GM19452 (cell line): ENCODE data around the gene PTPDC1.
"Not testable (repeated sequence)": the region's sequence is repeated elsewhere in the genome, so short reads cannot be mapped to it uniquely, and the experiment has no call there.

ENCODE experiments used
- ATAC-seq: cut with Tn5 transposase; IDR thresholded peaks from one replicate; pipeline ENCODE4 v1.9.1; 2021; ENCODE audit not compliant: unreplicated experiment

The PTPDC1 gene

DNA sequence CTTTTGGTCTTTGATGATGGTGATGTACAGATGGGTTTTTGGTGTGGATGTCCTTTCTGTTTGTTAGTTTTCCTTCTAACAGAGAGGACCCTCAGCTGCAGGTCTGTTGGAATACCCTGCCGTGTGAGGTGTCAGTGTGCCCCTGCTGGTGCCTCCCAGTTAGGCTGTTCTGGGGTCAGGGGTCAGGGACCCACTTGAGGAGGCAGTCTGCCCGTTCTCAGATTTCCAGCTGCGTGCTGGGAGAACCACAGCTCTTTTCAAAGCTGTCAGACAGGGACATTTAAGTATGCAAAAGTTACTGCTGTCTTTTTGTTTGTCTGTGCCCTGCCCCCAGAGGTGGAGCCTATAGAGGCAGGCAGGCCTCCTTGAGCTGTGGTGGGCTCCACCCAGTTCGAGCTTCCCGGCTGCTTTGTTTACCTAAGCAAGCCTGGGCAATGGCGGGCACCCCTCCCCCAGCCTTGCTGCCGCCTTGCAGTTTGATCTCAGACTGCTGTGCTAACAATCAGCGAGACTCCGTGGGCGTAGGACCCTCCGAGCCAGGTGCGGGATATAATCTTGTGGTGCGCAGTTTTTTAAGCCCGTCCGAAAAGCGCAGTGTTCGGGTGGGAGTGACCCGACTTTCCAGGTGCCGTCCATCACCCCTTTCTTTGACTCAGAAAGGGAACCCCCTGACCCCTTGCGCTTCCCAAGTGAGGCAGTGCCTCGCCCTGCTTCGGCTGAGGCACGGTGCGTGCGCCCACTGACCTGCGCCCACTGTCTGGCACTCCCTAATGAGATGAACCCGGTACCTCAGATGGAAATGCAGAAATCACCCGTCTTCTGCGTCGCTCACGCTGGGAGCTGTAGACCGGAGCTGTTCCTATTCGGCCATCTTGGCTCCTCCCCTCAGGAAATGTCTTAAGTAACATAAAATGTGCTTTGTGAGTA lies 10.2 kb downstream of the PTPDC1 start:
- ATAC-seq, result not testable (repeated sequence)

DNA sequence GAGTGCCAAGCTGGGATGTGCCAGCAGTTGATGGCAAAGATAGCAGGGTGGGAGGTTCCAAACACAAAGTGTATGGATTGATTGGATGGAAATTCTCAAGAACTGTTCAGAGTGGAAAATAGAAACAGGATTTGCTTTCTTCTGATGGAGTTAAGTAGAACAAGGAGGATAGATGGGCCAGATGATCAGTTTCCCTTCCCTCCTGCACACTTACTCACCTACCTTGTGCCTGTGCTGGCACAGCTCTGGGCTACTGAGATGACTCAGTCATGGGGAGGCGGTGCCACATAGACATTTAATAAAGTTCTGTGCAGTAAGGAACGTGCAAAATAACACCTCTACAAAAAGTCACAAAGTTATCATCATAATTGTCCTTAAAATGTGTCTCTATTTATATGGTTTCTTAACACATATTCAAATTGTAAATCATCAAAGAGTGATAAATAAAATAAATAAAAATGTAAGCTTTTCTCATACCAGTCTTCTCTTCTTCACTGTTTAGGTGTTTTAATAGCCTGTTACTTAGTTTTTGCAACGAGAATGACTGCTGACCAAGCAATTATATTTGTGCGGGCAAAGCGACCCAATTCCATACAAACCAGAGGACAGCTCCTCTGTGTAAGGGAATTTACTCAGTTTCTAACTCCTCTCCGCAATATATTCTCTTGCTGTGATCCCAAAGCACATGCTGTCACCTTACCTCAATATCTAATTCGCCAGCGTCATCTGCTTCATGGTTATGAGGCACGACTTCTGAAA lies 12.7 kb downstream of the PTPDC1 start:
- no peak for ATAC-seq

DNA sequence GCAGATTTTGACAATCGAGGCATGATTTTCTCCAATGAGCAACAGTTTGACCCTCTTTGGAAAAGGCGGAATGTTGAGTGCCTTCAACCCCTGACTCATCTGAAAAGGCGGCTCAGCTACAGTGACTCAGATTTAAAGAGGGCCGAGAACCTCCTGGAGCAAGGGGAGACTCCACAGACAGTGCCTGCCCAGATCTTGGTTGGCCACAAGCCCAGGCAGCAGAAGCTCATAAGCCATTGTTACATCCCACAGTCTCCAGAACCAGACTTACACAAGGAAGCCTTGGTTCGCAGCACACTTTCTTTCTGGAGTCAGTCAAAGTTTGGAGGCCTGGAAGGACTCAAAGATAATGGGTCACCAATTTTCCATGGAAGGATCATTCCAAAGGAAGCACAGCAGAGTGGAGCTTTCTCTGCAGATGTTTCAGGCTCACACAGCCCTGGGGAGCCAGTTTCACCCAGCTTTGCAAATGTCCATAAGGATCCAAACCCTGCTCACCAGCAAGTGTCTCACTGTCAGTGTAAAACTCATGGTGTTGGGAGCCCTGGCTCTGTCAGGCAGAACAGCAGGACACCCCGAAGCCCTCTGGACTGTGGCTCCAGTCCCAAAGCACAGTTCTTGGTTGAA lies 13.6 kb downstream of the PTPDC1 start:
- ATAC-seq, result no peak

DNA sequence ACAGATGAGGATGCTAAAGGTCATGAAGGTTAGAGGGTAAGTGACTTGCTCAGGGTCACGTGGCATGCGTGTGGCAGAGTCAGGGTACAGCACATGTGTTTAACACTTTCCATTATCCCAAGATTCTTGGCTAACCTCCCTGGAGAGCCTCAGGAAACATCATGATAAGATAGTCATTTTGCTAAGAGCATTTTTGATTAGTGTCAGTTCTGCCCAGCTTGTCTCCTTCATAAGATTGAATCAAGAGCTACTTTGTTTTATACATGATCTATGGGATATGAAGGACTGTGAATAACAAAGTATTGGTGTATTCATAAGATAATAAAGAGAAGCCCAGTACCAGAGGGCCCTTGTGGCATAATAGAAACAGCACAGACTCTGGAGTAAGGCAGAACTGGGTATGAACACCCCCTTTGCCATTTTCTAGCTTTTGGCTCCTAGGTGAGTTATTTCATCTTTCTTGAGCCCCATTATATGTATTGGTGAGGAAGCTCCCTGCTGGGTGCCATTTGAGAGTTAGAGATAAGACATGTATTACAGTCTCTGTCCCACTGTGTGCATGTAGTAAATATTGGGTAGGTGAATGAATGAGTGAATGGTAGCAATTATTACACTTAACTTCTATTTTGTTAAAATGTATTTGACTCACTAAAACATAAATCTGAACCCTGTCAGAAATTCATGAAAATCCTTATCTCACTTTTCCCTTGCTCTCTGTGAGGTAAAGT lies 16.1 kb downstream of the PTPDC1 start:
- no peak for ATAC-seq

DNA sequence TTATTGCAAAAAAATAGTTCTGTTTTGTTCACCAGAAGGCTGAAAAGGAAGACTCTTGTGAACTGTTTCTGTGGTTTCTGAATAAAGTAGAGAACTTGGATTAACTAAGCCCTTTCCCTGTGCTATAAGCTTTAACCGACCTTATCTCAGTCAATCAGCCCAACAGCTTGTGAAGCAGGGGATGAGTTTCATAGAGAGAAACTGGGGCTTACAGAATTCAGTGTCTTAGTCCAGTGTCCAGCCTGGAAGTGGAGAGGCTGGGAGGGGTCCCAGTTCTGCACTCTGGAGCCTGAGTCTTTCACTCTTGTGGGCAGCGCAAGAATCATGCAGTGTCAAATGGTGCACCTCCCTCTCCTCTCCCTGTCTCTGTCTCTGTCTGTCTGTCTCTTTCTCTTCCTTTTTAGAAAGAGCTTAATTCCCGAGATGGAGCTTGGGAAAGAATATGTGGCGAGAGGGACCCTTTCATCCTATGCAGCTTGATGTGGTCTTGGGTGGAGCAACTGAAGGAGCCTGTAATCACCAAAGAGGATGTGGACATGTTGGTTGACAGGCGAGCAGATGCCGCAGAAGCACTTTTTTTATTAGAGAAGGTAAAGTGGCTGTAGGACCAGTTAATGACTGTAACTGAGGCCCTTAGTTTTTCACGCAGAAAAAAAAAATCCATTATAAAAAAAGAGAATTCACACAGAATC lies 17.0 kb downstream of the PTPDC1 start:
- no peak for ATAC-seq

DNA sequence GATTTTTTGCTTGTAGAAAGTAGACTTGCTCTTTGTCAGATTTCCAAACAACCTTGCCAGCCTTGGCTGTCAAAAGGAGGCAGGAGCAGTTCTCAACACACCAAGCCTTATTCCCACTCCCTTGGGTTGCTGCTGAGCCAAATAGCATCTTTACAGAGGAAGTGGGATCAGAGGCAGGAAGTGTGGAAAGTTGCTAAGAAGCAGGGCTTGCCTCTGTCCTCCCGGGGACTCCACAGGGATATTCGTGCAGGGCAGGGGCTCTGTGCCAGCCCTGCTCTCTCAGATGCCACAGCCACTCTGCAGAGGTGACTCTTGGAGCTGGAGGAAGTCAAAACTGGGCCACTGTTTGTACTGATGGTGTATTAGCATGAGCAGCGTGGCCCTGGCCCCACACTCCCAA lies 24.3 kb downstream of the PTPDC1 start:
- ATAC-seq, result no peak

DNA sequence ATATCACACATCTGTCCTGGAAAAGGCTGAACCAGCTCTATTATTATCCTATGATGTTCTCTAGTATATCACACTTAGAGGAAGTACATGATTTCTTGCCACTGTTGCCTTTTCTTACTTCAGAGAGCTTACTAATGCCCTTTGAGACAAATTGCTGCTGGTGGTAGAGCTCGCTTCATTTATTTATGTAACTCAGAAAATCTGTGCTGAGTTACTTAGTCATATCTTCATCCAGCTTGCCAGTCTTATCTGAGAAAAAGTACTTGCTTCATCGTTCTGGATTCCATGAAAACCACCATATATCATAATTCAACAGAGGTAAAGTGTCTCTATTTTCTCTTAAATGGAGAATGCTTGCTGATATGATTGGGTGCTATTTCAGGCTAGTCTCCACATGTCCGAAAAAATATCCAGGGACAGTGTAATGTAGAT lies 26.6 kb downstream of the PTPDC1 start:
- ATAC-seq, result no peak

DNA sequence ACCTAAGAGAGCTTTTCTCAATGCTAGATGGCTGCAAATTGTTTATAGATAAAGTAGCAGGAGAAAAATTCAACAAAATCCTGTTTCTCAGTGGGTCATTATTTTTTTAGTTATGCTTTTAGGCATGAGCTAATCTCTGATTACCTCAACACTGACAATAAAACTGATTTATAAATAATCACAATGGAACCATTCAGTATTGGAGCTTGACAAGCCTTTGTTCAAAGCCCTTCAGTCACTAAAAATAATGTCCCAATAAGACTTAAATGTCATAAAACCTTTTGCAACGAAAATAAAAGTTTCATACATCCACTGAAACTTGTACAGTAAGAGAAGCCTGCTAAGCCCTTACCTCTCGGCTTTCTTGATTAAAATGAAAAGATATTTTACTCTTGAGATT lies 27.2 kb downstream of the PTPDC1 start:
- no peak for ATAC-seq

DNA sequence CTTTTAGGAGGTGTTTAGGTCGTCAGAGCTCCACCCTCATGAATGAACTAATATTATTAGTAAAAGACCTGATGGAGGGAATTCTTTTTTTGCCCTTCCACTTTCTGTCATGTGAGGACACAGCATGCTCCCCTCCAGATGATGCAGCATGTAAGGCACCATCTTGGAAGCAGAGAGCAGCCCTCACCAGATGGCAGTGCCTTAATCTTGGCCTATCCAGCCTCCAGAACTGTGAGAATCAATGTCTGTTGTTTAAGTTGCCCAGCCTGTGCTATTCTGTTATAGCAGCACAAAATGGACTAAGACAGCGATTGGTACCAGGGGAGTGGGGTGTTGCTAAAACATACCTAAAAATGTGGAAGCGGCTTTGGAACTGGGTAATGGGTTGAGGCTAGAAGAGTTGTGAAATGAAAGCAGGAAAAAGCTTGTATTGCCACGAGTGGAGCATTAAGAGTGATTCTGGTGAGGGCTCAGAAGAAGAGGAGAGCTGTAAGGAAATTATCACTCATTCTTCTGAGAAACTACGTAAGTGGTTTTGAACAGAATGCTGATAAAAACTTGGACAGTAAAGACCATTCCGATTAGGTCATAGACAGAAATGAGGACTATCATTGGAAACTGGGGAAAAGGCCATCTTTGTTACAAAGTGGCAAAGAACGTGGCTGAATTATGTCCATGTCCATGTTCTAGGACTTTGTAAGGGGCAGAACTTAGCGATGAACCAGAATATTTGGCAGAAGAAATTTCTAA lies 28.6 kb downstream of the PTPDC1 start:
- ATAC-seq, result no peak

DNA sequence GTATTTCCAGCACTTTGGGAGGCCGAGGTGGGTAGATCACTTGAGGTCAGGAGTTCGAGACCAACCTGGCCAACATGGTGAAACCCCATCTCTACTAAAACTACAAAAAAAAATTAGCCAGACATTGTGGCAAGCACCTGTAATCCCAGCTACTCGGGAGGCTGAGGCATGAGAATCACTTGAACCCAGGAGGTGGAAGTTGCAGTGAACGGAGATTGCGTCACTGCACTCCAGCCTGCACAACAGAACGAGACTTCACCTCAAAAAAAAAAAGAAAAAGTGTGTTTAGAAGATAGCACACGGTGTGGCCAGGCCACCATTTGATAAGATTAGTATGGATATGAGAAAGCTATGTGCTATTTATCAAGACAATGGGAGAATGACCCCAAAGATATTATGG lies 35.8 kb downstream of the PTPDC1 start:
- not testable (repeated sequence) for ATAC-seq

DNA sequence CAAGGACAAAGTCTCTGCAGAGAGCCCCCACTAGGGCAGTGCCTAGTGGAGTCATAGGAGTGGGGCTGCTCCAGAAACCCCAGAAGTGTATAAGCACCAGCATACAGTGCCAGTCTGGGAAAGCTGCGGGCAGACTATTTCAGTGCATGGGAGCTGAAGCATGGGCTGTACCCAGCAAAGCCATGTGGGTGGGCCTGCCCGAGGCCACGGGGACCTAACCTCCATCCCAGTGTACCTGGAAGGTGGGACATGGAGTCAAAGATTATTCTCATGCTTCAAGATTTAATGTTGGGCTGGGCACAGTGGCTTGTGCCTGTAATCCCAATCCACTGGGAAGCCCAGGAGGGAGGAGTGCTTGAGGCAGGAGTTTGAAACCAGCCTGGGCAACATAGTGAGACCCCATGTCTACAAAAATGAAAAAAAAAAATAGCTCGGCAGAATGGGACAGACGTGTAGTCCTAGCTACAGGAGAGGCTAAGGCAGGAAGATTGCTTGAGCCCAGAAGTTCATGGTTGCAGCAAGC lies 36.7 kb downstream of the PTPDC1 start:
- ATAC-seq, result no peak

DNA sequence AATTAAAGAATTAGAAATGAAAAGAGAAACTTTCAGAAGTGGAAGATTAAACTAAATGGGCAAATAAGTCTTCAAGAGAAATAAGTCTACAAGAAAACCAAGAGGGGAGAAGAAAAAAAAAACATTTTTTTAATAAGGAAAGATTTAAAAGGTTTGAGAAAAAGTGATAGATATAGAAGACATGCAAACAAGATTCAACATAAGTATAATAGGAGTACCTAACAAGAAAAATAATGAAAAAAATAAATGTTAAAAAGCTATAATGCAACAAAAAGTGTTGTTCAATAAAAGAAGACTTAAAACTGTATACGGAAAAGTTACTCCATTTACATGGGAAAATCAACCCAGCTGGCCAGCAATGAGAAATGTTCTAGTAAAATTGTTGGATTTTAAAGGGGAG lies 42.6 kb downstream of the PTPDC1 start:
- ATAC-seq, result no peak

DNA sequence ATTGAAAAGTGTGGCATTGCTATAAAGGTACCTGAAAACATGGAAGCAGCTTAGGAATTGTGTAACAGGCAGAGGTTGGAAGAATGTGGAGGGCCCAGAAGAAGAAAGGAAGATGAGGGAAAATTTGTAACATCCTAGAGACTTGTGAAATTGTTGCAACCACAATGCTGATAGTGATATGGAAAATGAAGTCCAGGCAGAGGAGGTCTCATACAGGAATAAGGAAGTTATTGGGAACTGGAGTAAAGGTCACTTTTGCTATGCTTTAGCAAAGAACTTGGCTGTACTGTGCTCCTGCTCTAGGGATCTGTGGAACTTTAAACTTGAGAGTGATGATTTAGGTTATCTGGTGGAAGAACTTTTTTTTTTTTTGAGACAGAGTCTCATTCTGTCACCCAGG lies 43.5 kb downstream of the PTPDC1 start:
- no peak for ATAC-seq

DNA sequence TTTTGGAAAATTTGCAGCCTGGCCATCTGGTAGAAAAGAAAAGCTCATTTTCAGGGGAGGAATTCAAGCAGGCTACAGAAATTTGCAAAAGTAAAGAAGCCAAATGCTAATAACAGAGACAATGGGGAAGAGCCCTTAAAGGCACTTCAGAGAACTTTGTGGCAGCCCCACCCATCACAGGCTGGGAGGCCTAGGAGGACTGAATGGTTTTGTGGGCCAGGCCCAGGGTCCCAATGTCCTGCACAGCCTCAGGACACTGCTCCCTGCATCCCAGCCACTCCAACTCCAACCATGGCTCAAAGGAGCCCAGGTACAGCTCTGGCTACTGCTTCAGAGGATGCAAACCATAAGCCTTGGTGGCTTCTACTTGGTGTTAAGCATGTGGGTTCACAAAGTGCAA lies 44.3 kb downstream of the PTPDC1 start:
- no peak for ATAC-seq

DNA sequence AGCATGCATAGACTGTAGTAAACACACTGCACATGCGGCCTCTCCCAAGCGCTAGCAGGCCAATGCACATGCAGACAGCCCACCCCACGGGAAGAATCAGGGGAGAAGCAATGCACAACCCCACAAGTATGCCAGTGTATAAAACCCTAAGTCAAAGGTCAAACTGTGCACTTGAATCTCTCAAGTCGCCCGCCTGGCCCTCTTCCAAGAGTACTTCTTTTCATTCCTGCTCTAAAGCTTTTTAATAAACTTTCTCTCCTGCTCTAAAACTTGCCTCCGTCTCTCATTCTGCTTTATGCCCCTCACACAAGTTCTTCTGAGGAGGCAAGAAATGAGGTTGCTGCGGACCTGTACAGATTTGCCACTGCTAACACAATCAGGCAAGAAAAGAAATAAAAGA lies 50.4 kb downstream of the PTPDC1 start:
- ATAC-seq, result no peak

DNA sequence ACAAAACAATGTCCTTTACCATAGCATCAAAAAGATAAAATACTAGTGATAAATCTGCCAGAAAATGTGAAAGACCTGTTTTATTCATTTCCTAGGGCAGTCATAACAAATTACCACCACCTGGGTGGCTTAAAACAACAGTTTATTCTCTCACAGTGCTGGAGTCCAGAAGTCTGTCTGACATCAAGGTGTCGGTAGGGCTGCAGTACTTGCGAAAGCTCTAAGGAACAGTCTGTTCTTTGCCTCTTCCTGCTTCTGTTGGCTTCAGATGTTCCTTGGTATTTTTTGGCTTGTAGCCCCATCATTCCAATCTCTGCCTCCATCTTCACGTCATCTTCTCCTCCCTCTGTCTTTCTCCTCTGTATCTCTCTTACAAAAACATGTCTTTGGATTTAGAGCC lies 51.0 kb downstream of the PTPDC1 start:
- ATAC-seq, result no peak

DNA sequence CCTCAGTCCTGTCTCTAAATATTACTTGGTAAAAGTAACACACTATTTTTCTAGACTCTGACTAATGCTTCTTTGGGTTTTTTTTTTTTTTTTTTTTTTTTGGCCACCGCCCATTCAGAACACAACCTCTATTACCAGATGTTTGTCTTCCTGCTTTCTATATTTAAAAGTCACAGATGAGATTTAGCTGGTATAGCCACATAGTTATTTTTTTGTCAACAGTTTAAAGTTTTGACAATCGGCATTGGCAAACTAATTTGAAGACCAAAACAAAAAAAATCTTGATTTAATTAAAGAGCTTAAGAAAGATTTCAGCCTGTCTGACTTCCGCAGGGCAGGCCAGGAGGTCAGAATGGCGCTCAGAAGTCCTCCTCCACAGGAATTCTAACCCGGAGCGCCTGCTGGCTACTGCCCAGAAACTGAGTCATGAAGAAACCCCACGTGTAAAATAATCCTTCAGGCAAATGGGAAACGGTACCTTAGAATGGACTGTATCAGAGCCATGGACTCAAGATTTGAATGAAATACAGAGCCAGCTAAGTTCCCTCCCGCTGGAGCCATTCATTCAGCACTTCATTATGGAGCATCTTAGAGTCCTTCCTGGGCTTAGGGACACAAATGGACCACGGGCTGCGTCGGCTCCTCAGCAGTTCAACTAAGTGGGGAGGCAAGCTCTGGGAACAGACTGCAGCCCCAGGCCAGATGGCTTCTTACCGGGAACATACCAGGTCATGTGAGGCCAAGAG lies 55.6 kb downstream of the PTPDC1 start:
- no peak for ATAC-seq

DNA sequence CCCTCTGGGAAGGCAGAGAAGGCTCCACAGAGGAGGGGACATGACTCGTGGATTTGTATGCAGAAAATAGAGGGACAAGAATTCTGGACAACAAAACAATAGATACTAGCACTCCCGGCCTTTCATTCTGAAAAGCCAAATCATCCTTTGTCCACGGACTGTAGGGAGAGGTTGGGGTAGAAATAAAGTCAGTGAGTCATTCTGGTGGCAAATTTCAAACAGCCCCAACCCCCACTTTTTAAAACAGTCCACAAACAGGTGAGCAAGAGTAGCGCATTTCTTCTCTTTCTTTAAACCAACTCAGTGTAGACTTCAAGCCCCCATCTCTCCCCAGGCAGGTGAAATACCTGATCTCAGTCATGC lies 56.1 kb downstream of the PTPDC1 start:
- ATAC-seq, result no peak
